GM12878 (cell line): Measurements from ENCODE around the gene HEPHL1.

Source experiments
- CTCF ChIP-seq, 3 experiments: IDR thresholded peaks in 2 of 3; conservative IDR thresholded peaks in 1 of 3; 2 replicates each; pipeline ENCODE4 v1.5.1; 2011; ENCODE audit warnings: low read depth in 3 of 3, low read length in 3 of 3, mild to moderate bottlenecking in 3 of 3, control low read depth in 2 of 3, moderate library complexity in 2 of 3, inconsistent platforms in 1 of 3, mixed read lengths in 1 of 3; ENCODE audit not compliant: control insufficient read depth in 2 of 3, insufficient read depth in 1 of 3; ENCODE audit errors: extremely low read depth in 1 of 3
- EGR1 ChIP-seq, 2 experiments: IDR thresholded peaks; 1 replicate in 1 of 2; 2 replicates in 1 of 2; pipeline ENCODE4 v1.6.1; 2011 to 2012; ENCODE audit warnings: low read depth in 2 of 2, low read length in 2 of 2, borderline replicate concordance in 1 of 2, mild to moderate bottlenecking in 1 of 2, moderate library complexity in 1 of 2
- FOXM1 ChIP-seq: IDR thresholded peaks from 2 replicates; pipeline ENCODE4 v1.6.1; 2012; ENCODE audit warnings: low read depth, mild to moderate bottlenecking, inconsistent platforms, low read length, moderate library complexity
- PKNOX1 ChIP-seq: fragments of 450-650 bp; IDR thresholded peaks from 2 replicates; pipeline ENCODE4 v1.6.1; 2016; ENCODE audit warnings: mild to moderate bottlenecking
- POLR2AphosphoS2 ChIP-seq: IDR thresholded peaks from 2 replicates; pipeline ENCODE4 v1.6.1; 2011; ENCODE audit warnings: low read depth, mild to moderate bottlenecking, low read length, improper control_type of control experiment, moderate library complexity
- SIN3A ChIP-seq: IDR thresholded peaks from 2 replicates; pipeline ENCODE4 v1.6.1; 2012; ENCODE audit warnings: low read depth, low read length, improper control_type of control experiment
- TCF12 ChIP-seq: IDR thresholded peaks from 2 replicates; pipeline ENCODE4 v1.6.1; 2011; ENCODE audit warnings: low read depth, mild to moderate bottlenecking, low read length

- TF ChIP-seq FOXM1 (no peak), CTCF (IDR thresholded peaks at IDR 0.05 in 2 of 3, conservative IDR thresholded peaks at IDR 0.05 in 1 of 3; ENCODE audit: control insufficient read depth in 2 of 3, extremely low read depth in 1 of 3, insufficient read depth in 1 of 3, low read depth in 3 of 3, low read length in 3 of 3) (no peak), TCF12 (no peak), PKNOX1 (no peak), EGR1 (IDR thresholded peaks at IDR 0.05; ENCODE audit: borderline replicate concordance in 1 of 2, low read depth in 2 of 2, low read length in 2 of 2) (no peak), SIN3A (no peak), POLR2AphosphoS2 (no peak)
Observed at GRCh38 chr11:93997741-93998140, 23.4 kb upstream of the HEPHL1 start.
